ENCODE results near the gene MAPK1IP1L. TPM values are rescaled to one million over a fixed set of nuclear protein-coding genes. Genes with fewer than 3 reads are reported as not detected.

Gene MAPK1IP1L
- total RNA-seq, 1 donor = 54.4 TPM

DNA sequence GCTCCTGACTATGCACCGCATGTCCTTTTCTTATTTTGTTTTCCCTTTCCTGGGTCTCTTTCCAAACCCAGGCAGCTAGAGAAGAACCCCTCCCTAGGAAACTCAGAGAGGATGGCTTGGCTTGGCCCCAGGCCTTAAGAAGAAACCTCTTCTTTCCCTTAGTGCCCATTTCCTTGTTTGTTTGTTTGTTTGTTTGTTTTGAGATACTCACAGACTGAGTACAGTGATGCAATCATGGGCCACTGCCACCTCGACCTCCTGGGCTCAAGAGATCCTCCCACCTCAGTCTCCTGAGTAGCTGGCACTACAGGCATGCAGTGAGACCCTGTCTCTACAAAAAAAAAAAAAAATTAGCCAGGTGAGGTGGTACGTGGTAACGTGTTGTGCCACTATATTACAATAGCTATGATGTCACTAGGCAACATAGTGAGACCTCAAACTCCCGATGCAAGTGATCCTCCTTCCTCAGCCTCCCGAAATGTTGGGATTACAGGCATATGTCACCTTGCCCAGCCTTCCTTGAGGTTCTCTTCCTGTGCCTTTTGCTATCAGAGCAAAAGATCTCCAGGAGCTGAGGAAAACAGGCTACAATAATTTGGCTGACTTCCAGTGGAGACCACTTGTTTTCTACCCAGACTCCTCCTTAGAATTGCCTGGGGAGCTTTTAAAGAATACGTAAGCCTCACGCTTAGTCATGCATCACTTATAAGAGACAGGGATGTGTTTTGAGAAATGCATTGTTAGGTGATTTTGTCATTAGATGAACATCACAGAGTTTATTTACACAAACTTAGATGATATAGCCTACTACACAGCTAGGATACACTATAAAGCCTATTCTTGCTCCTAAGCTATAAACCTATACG, 43.1 kb downstream of the MAPK1IP1L start:
- no peak for DNase-seq (ENCODE audit: low read depth in 2 of 3, low spot score in 2 of 3)

DNA sequence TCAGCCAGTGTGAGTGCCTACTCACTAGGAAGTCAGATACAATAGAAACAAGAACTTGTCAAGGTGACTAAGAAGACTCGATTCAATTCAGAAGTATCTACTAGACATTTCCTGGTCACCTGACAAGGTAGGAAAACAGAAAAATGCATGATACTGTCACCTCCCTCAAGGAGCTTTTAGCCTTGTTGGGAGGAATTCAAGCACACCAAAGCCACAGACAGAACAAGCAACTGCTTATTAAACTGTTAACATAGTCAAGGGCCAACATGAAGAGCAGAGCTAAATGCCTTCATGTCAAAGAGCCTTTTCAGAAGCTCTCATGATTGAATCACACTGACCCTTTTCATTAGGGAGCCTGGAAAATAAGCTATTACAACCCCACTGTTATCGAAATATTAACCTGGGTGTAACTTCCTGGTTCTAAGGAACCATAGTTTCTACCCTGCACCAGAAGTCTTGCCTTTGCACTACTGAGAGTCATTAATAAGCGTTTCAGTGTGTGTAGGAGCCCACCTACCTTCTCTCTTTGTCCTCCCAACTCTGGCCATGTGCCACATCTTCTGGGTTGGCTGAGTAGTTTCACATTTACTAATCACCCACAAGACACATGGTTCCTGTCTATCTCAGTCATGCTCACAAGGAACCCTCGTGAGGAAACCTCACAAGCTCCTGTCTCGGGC, 46.6 kb downstream of the MAPK1IP1L start:
- DNase-seq (ENCODE audit: low read depth in 2 of 3, low spot score in 2 of 3) = peak in 1 of 3 donors; percentile 50

DNA sequence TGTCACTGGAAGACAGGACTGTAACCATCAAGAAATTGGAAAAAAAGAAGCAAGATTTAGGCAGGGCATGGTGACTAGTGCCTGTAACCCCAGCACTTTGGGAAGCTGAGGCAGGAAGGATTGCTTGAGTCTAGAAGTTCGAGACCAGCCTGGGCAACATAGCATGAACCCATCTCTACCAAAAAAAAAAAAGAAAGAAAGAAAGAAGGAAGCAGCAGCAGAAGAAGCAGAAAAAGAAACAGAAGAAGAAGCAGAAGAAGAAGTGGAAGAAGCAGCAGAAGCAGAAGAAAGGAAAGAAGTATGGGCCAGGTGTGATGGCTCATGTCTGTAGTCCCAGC, 47.1 kb downstream of the MAPK1IP1L start:
- DNase-seq (ENCODE audit: low read depth in 2 of 3, low spot score in 2 of 3) = no peak

DNA sequence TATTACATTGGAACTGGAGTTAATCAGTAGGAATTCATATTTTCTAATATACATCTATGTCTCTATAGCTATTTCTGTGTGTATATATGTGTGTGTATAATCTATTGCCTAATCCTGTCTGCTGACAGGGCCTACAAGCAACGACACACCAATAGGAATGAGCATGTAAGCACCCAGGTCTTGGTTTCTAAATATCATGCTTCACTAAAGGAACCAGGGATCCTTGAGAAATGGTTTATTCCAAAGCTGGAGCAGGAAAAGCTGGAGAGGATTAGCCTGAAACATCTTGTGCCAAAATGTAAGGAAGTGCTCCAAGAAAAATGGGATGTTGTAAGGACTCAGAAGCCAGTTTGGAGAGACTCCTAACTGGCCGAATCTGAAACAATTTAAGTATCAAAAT, 48.3 kb downstream of the MAPK1IP1L start:
- DNase-seq (ENCODE audit: low read depth in 2 of 3, low spot score in 2 of 3) = no peak

DNA sequence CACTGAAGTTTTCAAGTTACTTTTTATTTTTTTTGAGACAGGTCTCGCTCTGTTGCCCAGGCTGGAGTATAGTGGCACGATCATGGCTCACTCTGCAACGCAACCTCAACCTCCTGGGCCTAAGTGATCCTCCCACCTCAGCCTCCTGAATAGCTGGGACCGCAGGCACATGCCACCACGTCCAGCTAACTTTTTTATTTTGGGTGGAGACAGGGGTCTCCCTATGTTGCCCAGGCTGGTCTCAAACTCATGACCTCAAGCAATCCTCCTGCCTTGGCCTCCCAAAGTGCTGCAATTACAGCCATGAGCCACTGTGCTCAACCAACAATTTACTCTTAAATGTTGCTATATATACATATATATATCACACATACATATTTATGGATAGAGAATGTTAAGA, 50.3 kb downstream of the MAPK1IP1L start:
- no peak for DNase-seq (ENCODE audit: low read depth in 2 of 3, low spot score in 2 of 3)

DNA sequence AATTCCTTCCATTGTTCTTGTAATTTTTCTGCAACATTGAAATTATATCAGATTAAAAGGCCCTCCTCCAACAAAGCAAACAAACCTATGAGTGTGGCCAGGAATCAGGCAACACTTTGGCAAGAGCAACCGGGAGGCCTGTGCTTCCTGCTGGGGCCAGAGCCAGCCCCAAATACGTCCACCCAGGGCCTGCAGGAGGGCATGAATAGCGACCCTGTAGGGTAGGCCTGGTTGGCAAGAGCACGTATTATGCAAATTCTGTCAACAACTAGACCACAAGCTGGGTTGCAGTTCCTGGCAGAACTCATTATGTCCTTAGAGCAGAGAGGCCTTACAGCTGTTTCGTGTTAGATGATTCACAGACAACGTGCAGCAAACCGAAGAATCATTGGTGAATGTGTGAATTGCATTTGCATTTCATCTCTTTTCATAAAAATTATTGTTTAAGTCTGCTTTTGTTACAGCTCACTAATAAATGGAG, 50.7 kb downstream of the MAPK1IP1L start:
- DNase-seq (ENCODE audit: low read depth in 2 of 3, low spot score in 2 of 3) = peak in 2 of 3 donors; percentile 80 to 93

DNA sequence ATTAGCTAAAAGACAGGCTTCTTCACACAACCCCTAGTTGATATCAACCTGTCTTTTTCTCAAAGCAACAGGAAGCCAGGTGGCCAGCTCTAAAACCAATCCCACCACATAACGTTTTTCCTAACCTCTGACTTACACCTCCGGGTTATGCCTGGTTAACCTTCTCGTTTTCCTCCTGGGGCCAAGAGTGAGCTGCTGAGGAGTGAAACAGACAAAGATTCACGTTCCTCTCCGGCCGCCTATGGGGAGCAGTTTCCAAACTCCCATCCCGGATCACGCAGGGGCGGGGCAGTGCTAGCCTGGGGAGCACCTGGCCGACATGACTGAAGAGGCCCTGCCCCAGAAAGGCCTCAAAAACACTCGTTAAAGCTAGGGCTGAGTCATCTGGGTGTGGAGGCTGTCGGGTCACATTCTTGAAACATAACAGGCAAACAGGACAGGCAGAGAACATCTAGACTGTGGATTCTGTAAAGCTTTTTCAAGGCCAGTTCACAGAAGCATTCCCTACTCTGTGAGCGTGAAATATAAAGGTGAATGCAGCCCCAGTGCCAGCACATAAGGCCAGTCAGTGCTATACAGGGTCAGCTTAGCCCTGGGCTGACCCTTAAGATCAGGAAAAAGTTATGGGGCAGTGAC, 51.7 kb downstream of the MAPK1IP1L start:
- DNase-seq (ENCODE audit: low read depth in 2 of 3, low spot score in 2 of 3) = peak in 1 of 3 donors; percentile 23

DNA sequence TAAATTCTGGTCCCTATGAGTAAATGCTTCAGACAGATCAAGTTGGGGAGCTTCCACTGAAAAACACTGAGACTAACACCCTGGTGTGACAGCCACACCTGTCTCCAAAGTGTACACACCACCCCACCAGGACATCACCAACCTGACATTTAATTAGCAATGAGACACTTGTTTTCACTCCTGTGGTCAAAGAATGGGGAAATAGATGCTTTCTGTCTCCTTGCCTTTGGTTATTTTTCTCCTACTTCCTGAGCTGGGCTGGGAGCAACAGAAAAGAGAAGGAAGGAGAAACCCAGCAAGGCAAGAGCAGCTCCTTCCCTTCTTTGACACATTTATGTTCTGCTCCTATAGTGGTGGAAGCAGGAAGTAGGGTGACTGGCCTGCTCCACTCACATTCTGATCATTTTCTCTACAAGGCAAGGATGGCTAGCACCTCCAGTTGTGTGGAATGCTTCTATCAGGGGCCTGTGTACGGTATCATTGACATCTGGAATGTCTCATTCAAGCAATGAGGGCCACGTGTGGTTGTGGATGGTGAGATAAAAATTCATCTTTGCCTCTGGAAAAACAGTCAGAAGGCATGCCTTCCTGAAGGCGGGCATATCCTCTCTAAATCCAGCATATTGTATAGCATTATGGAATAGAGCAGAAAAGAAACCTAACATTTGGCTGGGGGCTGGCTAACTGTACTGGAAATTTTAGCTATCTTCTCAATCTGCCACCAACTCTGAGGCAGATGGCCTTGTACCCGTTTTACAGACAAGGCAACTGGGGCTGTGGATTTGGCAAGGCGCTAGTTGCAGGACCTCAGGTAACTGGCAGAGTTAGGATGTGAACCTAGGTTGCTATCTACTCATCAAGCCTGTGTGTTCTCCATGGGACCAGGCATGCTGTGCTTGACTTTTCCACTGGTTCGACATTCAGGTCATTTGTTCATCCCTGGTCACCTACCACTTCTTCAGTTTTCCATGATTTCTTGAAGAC, 52.8 kb downstream of the MAPK1IP1L start:
- no peak for DNase-seq (ENCODE audit: low read depth in 2 of 3, low spot score in 2 of 3)

DNA sequence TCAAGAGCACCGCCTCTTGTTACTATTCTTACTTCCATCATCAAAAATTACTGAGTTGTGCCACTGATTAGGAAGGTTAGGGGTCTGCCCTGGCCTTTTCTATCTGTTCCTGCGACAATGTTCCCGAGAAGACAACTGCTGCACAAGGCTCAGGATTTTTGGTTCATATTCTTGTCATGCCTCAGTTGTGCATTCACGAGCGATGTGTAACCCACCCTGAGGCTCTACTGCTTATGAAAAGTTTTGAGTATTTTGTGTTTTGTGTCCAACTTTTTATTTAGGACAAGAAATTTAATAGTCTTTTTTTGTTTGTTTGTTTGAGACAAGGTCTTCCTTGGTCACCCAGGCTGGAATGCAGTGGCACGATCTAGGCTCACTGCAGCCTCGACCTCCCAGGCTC, 54.5 kb downstream of the MAPK1IP1L start:
- no peak for DNase-seq (ENCODE audit: low read depth in 2 of 3, low spot score in 2 of 3)

DNA sequence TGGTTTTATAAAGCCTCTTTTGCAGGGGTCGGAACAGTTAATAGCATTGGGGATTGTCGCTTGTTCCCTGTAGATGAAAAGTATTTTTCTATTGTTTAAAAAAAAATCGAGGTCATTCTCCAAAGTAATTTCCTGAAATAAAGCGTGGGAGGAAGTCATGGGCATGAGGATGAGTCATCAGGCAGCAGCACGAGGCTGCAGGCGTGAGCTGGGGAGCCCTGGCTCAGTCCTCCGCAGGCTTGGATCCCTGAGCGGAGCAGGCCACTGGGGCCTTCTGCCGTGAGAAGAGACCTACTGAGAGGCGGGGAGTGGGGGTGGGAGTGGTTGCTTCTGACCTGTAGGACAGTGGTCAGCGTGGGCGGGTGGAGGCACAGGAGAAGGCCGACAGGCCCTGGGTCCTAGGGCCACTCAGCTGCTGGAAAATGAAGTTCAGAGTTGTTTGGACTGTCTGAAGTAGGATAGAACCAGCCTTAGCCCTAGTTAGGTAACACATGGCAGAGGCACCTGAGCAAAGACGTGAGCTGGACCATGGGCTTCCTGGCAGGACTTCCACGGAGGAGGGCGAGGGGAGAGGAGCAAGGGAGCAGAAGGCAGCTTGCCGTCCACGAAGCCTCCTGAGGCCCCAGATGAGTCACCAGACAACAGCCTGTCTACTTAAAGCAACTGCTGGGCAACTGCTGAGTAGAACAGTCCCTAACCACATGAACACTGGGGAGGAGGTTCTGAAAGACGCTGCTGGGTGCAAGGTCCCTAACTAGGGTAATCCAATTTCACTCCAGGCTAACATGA, 56.5 kb downstream of the MAPK1IP1L start:
- peak in 2 of 3 donors; percentile 68 to 79 for DNase-seq (ENCODE audit: low read depth in 2 of 3, low spot score in 2 of 3)

DNA sequence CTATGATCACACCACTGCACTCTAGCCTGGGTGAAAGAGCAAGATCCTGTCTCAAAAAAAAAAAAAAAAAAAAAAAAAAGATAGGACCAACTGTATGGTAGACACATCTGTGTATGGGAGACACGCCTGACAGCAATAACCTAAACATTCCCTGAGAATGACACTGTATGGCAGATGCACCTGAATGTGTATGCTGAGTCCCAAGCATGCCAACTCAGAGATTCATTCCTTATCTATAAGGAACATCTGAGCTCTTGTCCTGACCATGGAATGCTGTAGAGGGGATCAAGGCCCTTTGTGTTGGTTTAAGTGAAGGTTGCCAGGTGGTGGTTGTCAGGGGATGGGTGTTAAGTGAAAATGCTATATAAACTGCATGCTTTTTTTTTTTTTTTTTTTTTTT, 58.4 kb downstream of the MAPK1IP1L start:
- no peak for DNase-seq (ENCODE audit: low read depth in 2 of 3, low spot score in 2 of 3)

DNA sequence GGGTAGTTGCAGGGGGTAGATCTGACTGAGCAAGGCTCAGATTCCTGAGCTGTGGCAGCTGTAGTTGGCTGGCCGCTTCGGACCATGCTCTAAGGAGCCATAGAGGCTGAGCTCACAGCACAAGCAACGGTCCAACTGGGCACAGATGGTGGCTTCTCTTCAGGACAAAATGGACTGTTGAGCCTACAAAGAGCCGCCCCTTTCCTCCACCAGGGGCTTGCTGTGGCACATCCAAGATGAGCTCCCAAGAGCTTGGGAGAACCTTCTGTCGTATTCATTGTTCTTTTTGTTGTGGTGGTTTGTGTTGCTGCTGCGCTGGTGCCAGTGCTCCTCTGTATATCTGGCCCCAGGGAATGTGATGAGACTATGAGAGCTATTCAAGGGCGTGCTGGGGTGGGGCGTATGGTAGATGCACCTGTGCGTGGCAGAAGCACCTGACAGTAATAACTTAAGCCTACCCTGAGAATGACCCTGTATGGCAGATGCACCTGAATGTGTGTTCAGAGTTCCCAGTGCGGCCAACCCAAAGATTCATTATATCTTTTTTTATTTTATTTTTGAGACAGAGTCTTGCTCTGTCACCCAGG, 59.8 kb downstream of the MAPK1IP1L start:
- no peak for DNase-seq (ENCODE audit: low read depth in 2 of 3, low spot score in 2 of 3)

DNA sequence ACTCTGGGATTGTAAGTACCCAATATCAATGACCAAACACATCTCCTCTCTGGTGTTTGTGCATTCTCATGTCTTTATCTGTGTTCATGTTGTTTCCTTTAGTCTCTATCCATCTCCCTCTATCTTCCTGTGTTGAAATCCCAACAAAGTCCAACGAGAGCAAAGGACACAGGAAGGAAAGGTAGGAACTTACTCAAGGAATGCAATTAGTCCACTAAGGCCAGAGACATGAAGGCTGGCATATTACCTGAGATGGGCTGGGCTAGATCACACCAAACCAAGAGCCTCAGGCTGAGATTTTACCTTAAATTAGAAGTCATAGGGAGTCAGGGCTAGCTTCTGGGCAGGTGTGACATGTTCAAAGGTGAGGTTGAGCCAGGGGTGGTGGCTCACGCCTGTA, 63.3 kb downstream of the MAPK1IP1L start:
- no peak for DNase-seq (ENCODE audit: low read depth in 2 of 3, low spot score in 2 of 3)

DNA sequence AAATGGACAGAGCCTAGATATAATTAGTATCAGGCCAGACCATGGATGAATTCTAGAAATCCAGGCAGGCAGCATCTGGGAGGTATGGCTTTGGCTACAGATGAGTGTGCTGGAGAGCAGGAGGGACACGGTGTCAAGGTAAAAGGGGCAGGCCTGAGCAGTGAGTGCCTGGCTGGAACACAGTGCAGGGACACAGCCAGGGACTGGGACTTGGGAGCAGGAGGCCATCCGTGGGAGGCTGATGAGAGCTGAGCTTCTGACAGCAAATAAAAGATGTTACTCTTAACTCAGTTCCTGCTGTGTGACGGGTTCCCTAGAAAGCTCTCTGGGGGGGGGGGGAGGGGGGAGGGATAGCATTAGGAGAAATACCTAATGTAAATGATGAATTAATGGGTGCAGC, 64.0 kb downstream of the MAPK1IP1L start:
- no peak for DNase-seq (ENCODE audit: low read depth in 2 of 3, low spot score in 2 of 3)

DNA sequence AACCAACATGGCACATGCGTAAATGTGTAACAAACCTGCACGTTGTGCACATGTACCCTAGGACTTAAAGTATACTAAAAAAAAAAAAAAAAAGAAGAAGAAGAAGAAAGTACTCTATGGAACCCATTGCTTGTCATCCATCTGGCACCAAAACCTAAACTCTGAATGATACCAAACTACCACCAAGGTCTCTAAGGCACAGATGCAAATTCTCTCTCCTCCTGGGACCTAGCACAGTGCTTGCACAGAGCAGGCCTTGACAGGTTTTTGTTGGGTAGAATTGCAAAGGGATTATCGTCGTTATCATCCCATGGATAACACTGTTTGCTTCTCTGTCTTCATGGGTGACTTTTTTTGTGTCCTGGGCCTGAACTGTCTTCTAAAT, 64.4 kb downstream of the MAPK1IP1L start:
- DNase-seq (ENCODE audit: low read depth in 2 of 3, low spot score in 2 of 3) = no peak

DNA sequence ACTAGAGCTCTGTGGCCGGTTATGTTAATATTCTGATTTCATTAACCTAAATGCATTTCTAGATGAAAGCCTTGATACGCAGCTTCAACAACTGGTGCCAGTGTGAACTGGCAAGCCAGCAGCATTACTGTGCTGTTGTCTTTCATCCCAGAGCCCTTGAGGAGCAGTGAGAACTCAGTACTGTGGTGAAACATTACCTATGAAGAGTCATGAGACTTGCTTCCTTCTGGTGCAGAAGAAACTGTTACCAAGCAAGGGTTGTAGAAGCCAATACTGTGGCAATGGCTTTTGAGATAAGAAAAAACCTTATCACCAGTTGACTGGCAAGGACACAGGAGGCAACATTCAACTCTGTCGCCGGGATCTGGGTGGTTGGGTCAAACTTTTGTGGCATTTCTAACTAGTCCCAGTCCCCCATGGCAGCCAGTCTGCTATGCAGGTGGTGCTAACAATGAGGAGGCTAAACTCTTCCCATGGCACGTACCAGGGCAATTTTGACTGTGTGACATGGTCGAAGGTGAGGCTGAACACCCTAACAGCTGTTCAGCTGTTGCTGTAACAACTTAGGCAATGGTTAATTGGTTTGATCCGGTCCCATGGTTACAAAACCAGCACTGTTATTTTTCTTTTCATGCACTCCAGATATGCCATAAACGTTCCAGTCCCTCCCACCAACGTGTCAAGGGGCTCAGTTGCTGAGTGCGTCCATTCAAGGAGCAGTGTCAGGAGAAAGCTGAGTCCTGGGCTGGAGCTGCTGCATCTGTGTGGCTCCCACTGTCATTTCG, 65.0 kb downstream of the MAPK1IP1L start:
- DNase-seq (ENCODE audit: low read depth in 2 of 3, low spot score in 2 of 3) = no peak

DNA sequence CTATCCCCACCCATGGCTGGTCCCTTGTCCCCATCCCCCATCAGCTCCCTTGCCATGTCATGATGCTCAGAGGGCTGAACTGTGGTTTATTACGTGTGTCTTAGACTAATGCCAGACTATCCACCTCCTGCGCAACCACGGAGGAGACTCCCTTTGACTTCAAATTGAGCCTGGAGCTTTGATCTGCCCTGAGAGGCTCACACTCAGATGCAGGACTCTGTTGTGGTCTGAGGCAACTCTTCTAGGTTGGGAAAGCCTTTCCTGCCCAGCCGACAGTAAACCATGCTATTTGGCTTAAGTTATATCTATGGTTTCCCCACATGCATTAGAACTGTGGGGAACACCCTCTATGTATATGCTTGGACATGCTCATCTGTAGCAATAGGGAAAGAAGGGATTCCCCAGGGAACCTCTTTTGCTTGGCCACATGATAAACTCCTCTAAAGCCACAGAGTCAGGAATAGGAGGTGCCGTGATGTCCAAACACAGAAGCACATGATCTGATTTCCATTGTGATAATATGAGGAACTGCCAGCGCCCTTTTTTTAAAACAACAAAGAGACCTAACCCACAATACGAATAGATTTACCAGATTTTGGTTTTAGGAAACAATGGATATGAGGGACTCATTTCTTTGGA, 66.5 kb downstream of the MAPK1IP1L start:
- no peak for DNase-seq (ENCODE audit: low read depth in 2 of 3, low spot score in 2 of 3)

DNA sequence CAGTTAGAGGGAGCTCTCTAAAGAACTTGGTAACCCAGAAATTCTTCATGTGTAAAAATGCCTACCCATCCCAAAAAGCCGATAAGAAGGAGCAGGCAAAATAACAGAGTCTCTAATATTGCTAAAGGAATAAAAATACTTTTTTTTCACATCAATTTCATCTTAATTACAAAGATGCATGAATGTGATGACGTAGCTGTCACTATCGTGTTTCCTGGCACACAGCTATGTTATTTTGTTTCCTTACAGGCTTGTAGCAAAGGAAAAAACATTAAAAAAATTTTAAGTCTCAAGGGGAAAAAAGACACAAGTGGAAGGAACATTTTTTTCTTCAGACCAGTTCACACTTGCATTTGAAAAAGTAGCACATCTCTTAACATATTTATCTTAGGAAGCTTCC, 67.3 kb downstream of the MAPK1IP1L start:
- no peak for DNase-seq (ENCODE audit: low read depth in 2 of 3, low spot score in 2 of 3)

Measured in hematopoietic multipotent progenitor cell (in vitro differentiated cells).